Uterus (tissue), 2 donors: ENCODE data around the gene PCDHGB6.

Source experiments
- CTCF ChIP-seq, 4 experiments: fragments of 200-600 bp in 2 of 4; fragments of 450-650 bp in 2 of 4; sonication (generic) in 2 of 4; IDR thresholded peaks; one replicate each; pipeline ENCODE4 v1.5.1; 2016 to 2019; ENCODE audit warnings: antibody characterized with exemption in 4 of 4, mild to moderate bottlenecking in 2 of 4, moderate library complexity in 1 of 4
- POLR2A ChIP-seq, 2 donors: fragments of 450-650 bp; IDR thresholded peaks; one replicate each; pipeline ENCODE4 v1.6.1; 2016; ENCODE audit warnings: antibody characterized with exemption in 2 of 2, mild to moderate bottlenecking in 1 of 2, moderate library complexity in 1 of 2

DNA sequence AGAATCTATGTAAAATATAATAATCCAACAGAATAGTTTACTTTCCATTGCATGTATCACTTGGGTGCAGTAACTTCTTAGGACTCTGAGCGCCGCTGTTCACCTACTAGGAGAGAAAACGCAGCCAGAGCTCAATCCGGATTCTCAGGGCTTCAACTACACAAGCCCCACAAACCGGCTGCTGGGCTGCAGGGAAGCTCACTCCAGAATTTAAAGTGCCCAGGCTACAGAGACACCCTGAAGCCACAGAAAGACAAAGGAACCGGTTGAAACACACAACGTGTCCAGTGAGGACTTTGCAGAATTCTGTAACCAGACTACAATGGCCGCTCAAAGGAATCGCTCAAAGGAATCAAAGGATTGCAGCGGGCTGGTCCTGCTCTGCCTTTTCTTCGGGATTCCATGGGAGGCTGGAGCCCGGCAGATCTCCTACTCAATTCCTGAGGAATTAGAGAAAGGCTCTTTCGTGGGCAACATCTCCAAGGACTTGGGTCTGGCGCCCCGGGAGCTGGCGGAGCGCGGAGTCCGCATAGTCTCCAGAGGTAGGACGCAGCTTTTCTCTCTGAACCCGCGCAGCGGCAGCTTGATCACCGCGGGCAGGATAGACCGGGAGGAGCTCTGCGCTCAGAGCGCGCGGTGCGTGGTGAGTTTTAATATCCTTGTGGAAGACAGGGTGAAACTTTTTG lies 5.2 kb downstream of the PCDHGB6 start, which contains the start of gene PCDHGA10:
- TF ChIP-seq CTCF (IDR thresholded peaks at IDR 0.05): peak in 1 of 4 experiments; percentile 4
- TF ChIP-seq POLR2A (IDR thresholded peaks at IDR 0.05): no peak
